Measurements from ENCODE around the gene TBC1D13. TPM values are rescaled to one million over a fixed set of nuclear protein-coding genes. Genes with fewer than 3 reads are reported as not detected.
A peak's percentile ranks its signal among the peaks of the same experiment; 100 is the strongest.

Gene TBC1D13
- total and polyA plus RNA-seq, 10 of the 15 experiments (the other 5 are each of a cell fraction or from before 2014, with no cell fraction given): 3.0 to 23.1 (median 16.5) TPM

DNA sequence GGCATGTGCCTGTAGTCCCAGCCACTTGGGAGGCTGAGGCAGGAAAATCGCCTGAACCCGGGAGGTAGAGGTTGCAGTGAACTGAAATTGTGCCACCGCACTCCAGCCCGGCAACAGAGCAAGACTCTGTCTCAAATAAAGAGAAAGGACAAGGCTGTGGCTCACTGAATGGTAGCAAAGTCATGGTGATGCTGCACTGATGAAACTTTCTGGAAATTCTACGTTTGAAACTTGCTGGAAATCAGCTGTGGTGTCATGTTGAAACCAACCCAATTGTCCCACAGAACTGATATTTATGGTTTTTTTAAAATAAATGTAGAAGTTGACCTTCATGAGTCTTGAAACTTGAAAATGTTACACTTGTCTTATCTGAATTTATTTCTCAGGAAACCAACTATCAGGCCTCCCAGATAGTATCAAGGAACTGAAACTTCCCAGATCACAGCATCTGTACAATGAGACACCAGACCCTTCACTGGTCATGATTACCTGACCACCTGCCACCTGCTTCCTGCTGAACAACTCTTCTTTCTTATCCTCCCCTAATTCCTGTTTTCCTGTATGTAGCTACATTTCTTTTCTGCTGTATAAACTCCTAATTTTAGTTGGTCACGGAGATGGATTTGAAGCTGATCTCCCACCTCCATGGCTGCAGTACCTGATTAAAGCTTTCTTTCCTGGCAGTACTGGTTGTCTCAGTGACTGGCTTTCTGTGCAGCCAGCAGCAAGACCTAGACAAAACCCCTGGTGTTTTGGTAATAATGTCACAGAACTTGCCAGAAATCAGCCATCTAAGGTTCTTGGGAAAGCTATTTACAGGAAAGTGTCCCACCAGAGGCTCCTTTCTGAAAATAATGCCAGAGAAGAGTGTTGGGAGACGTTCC is 5.6 kb upstream of the TBC1D13 start:
- 48% methylated on average over 7 of the region's 7 CpGs for WGBS (ENCODE audit: insufficient coverage, insufficient replicate concordance, low lambda C conversion rate, missing lambda C conversion rate)
- SMC1A ChIA-PET (ENCODE audit: uncharacterized antibody, unreplicated experiment): interaction anchor here (1.3 kb wide), 1 partner anchor 174 kb away, joined by 3 read pairs; no protein-coding TSS in a partner anchor
- BruUV-seq (replicated peaks): no TSS peak
- Histone ChIP-seq H3K79me2 (ENCODE audit: control insufficient read depth, insufficient read depth, low read length) (no peaks in the 10 kb centered on the region), H3K4me3 (no peak overlapping the region), H3K27me3 (replicated peaks in 1 of 2; ENCODE audit: control insufficient read depth in 2 of 2, insufficient read depth in 2 of 2, low read length in 1 of 2) (no peaks in the 10 kb centered on the region), H4K20me1 (ENCODE audit: control insufficient read depth, insufficient read depth) (no peaks in the 10 kb centered on the region), H3K4me1 (ENCODE audit: control insufficient read depth, insufficient read depth, low read length) (peaks cover 7% of the 10 kb centered on the region), H3K4me2 (ENCODE audit: control insufficient read depth, insufficient read depth) (peak overlapping the region; percentile 22; the same call in 1 of the 2 replicates), H3K9me3 (replicated peaks; ENCODE audit: control insufficient read depth, insufficient read depth, low read length) (peaks cover 6% of the 10 kb centered on the region; the same call in 2 of the 3 replicates), H3K9ac (ENCODE audit: control insufficient read depth, insufficient read depth, low read length) (no peak overlapping the region), H3K27ac (ENCODE audit: control insufficient read depth, insufficient read depth) (peak overlapping the region; percentile 43; the same call in 1 of the 2 replicates), H3K36me3 (ENCODE audit: control insufficient read depth in 2 of 2, insufficient read depth in 2 of 2, low read length in 1 of 2) (no peaks in the 10 kb centered on the region), H2AFZ (ENCODE audit: control insufficient read depth, low read depth, low read length) (no peak overlapping the region; the same call in 1 of the 2 replicates)
- ATAC-seq (no peak), FAIRE-seq (no peak), DNase-seq (ENCODE audit: low read depth, low spot score) (no peak)
- CTCF ChIA-PET: interaction anchor here (0.7 to 1.1 kb wide), 2 partner anchors 9 to 79 kb away, joined by 3 to 5 read pairs; partner anchors contain the start of gene PKN3
- intact Hi-C loops (cut with micrococcal nuclease; ENCODE audit: unreplicated experiment) (no loop called here), in situ Hi-C loops (cut with MboI) (no loop called here)
- POLR2A ChIA-PET: no interaction called here
- RAD21 ChIA-PET (ENCODE audit: unreplicated experiment): no interaction called here
- TF ChIP-seq, protein P1, sequence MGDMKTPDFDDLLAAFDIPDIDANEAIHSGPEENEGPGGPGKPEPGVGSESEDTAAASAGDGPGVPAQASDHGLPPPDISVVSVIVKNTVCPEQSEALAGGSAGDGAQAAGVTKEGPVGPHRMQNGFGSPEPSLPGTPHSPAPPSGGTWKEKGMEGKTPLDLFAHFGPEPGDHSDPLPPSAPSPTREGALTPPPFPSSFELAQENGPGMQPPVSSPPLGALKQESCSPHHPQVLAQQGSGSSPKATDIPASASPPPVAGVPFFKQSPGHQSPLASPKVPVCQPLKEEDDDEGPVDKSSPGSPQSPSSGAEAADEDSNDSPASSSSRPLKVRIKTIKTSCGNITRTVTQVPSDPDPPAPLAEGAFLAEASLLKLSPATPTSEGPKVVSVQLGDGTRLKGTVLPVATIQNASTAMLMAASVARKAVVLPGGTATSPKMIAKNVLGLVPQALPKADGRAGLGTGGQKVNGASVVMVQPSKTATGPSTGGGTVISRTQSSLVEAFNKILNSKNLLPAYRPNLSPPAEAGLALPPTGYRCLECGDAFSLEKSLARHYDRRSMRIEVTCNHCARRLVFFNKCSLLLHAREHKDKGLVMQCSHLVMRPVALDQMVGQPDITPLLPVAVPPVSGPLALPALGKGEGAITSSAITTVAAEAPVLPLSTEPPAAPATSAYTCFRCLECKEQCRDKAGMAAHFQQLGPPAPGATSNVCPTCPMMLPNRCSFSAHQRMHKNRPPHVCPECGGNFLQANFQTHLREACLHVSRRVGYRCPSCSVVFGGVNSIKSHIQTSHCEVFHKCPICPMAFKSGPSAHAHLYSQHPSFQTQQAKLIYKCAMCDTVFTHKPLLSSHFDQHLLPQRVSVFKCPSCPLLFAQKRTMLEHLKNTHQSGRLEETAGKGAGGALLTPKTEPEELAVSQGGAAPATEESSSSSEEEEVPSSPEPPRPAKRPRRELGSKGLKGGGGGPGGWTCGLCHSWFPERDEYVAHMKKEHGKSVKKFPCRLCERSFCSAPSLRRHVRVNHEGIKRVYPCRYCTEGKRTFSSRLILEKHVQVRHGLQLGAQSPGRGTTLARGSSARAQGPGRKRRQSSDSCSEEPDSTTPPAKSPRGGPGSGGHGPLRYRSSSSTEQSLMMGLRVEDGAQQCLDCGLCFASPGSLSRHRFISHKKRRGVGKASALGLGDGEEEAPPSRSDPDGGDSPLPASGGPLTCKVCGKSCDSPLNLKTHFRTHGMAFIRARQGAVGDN (IDR thresholded peaks at IDR 0.05): no peak
- TF ChIP-seq ZNF622 (IDR thresholded peaks at IDR 0.05) (no peak), TCF7 (IDR thresholded peaks at IDR 0.05; ENCODE audit: borderline replicate concordance) (no peak), CREB1 (IDR thresholded peaks at IDR 0.05; ENCODE audit: low read depth) (no peak), FOS (IDR thresholded peaks at IDR 0.05; ENCODE audit: borderline replicate concordance, extremely low read depth, insufficient read length) (no peak), BACH1 (IDR thresholded peaks at IDR 0.05; ENCODE audit: borderline replicate concordance) (no peak), IKZF2 (IDR thresholded peaks at IDR 0.05) (0 out of 4 replicates have a peak, but pooled peaks of 1 of the 2 experiments have one; percentile 15), TCF12 (IDR thresholded peaks at IDR 0.05; ENCODE audit: low read depth, low read length) (0 out of 2 replicates have a peak, but pooled peaks have one; percentile 33), SUPT20H (IDR thresholded peaks at IDR 0.05; ENCODE audit: borderline replicate concordance, control insufficient read depth, low read depth, low read length) (no peak), ZSCAN29 (IDR thresholded peaks at IDR 0.05) (no peak), POLR2AphosphoS5 (IDR thresholded peaks at IDR 0.05; ENCODE audit: low read length) (no peak), NFYB (IDR thresholded peaks at IDR 0.05; ENCODE audit: insufficient read depth, low read depth, low read length) (no peak)
- TF ChIP-seq, protein P2, sequence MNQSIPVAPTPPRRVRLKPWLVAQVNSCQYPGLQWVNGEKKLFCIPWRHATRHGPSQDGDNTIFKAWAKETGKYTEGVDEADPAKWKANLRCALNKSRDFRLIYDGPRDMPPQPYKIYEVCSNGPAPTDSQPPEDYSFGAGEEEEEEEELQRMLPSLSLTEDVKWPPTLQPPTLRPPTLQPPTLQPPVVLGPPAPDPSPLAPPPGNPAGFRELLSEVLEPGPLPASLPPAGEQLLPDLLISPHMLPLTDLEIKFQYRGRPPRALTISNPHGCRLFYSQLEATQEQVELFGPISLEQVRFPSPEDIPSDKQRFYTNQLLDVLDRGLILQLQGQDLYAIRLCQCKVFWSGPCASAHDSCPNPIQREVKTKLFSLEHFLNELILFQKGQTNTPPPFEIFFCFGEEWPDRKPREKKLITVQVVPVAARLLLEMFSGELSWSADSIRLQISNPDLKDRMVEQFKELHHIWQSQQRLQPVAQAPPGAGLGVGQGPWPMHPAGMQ (IDR thresholded peaks at IDR 0.05; ENCODE audit: borderline replicate concordance): no peak
- TF ChIP-seq, protein P3, sequence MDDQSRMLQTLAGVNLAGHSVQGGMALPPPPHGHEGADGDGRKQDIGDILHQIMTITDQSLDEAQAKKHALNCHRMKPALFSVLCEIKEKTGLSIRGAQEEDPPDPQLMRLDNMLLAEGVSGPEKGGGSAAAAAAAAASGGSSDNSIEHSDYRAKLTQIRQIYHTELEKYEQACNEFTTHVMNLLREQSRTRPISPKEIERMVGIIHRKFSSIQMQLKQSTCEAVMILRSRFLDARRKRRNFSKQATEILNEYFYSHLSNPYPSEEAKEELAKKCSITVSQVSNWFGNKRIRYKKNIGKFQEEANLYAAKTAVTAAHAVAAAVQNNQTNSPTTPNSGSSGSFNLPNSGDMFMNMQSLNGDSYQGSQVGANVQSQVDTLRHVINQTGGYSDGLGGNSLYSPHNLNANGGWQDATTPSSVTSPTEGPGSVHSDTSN (IDR thresholded peaks at IDR 0.05; ENCODE audit: insufficient replicate concordance, low read depth, low read length): no peak
